ENCODE data around the gene KIF2C. TPM values are rescaled to one million over a fixed set of nuclear protein-coding genes. Genes with fewer than 3 reads are reported as not detected.

Gene KIF2C
- total and polyA plus RNA-seq, 9 of the 15 experiments (the other 6 are each of a cell fraction or from before 2014, with no cell fraction given) = 84.9 to 226 (median 169) TPM

GRCh38 chr1:44730741-44731512 lies 8.7 kb upstream of the KIF2C start, which contains the start of gene RNU5D-1 (continued):
- TF ChIP-seq PCBP2 (IDR thresholded peaks at IDR 0.05; ENCODE audit: low read depth, low read length, poor library complexity, severe bottlenecking) = peak; percentile 79
- peak; percentile 95 for TF ChIP-seq NFXL1 (CRISPR knock-in tag; IDR thresholded peaks at IDR 0.05)
- no peak for TF ChIP-seq ZNF12 (CRISPR knock-in tag; IDR thresholded peaks at IDR 0.05)
- no peak for TF ChIP-seq ATF6 (CRISPR knock-in tag; IDR thresholded peaks at IDR 0.05)
- peak; percentile 67; the same call in 1 of the 2 replicates for TF ChIP-seq TRIM25 (IDR thresholded peaks at IDR 0.05; ENCODE audit: borderline replicate concordance)
- TF ChIP-seq FOXK2 (conservative IDR thresholded peaks at IDR 0.05 in 1 of 2, IDR thresholded peaks at IDR 0.05 in 1 of 2; ENCODE audit: low read depth in 2 of 2) = peak; percentile 77 to 78
- TF ChIP-seq ZBTB33 (CRISPR knock-in tag; IDR thresholded peaks at IDR 0.05) = peak; percentile 54; the same call in 1 of the 2 replicates
- TF ChIP-seq NR3C1 (CRISPR knock-in tag; IDR thresholded peaks at IDR 0.05) = no peak; the same call in 1 of the 2 replicates
- no peak for TF ChIP-seq USF1 (CRISPR knock-in tag; IDR thresholded peaks at IDR 0.05)
- 0 out of 2 replicates have a peak, but pooled peaks have one; percentile 25 for TF ChIP-seq SREBF2 (CRISPR knock-in tag; IDR thresholded peaks at IDR 0.05)
- TF ChIP-seq HOXB6 (CRISPR knock-in tag; IDR thresholded peaks at IDR 0.05; ENCODE audit: borderline replicate concordance) = peak; percentile 96
- peak; percentile 68; the same call in 1 of the 2 replicates for TF ChIP-seq NFRKB (IDR thresholded peaks at IDR 0.05; ENCODE audit: low read depth)
- peak; percentile 98 for TF ChIP-seq THAP12 (CRISPR knock-in tag; IDR thresholded peaks at IDR 0.05)
- TF ChIP-seq SIN3A (IDR thresholded peaks at IDR 0.05; ENCODE audit: borderline replicate concordance in 2 of 2, control insufficient read depth in 1 of 2, low read depth in 2 of 2, low read length in 2 of 2) = peak; percentile 93 to 99
- peak; percentile 96 for TF ChIP-seq LARP7 (IDR thresholded peaks at IDR 0.05)
- TF ChIP-seq ETS2 (tag; IDR thresholded peaks at IDR 0.05; ENCODE audit: borderline replicate concordance, poor library complexity, severe bottlenecking) = peak; percentile 6
- peak; percentile 92 for TF ChIP-seq MEF2D (tag; conservative IDR thresholded peaks at IDR 0.05; ENCODE audit: low read depth)
- peak; percentile 78 for TF ChIP-seq ZNF354B (CRISPR knock-in tag; IDR thresholded peaks at IDR 0.05)

Measured in K562 (cell line).